WTC11 (cell line): ENCODE measurements around the gene TJP3.

Experiments used
- ATF1 ChIP-seq: sonication (generic); formaldehyde crosslinking; IDR thresholded peaks from 2 replicates; pipeline ENCODE4 v1.8.1; 2023; ENCODE audit warnings: mild to moderate bottlenecking, moderate library complexity, missing genetic modification reagents
- ATF3 ChIP-seq: sonication (generic); formaldehyde crosslinking; conservative IDR thresholded peaks from 2 replicates; pipeline ENCODE4 v1.8.1; 2022; ENCODE audit warnings: mild to moderate bottlenecking, missing genetic modification reagents
- CREM ChIP-seq: sonication (generic); formaldehyde crosslinking; IDR thresholded peaks from 2 replicates; pipeline ENCODE4 v1.8.1; 2022; ENCODE audit warnings: mild to moderate bottlenecking, missing genetic modification reagents, moderate library complexity
- ESRRA ChIP-seq: sonication (generic); formaldehyde crosslinking; IDR thresholded peaks from 2 replicates; pipeline ENCODE4 v1.8.1; 2022; ENCODE audit warnings: mild to moderate bottlenecking, missing genetic modification reagents, borderline replicate concordance
- HMGXB4 ChIP-seq: sonication (generic); formaldehyde crosslinking; IDR thresholded peaks from 2 replicates; pipeline ENCODE4 v1.8.1; 2023; ENCODE audit warnings: mild to moderate bottlenecking, moderate library complexity, missing genetic modification reagents
- IRF1 ChIP-seq: sonication (generic); formaldehyde crosslinking; IDR thresholded peaks from 2 replicates; pipeline ENCODE4 v1.8.0; 2023; ENCODE audit warnings: missing genetic modification reagents
- MXD4 ChIP-seq: fragments of 250-450 bp; sonication (Bioruptor Pico); IDR thresholded peaks from 2 replicates; pipeline ENCODE4 v1.8.0; 2021; ENCODE audit warnings: mild to moderate bottlenecking, moderate library complexity, borderline replicate concordance
- TF ChIP-seq, protein P1 (sequence below): fragments of 200-600 bp; IDR thresholded peaks from 2 replicates; pipeline ENCODE4 v1.8.0; 2022; ENCODE audit warnings: antibody characterized with exemption
- TF ChIP-seq, protein P2 (sequence below): sonication (generic); formaldehyde crosslinking; IDR thresholded peaks from 2 replicates; pipeline ENCODE4 v1.8.1; 2023; ENCODE audit warnings: mild to moderate bottlenecking, missing genetic modification reagents, moderate library complexity

DNA sequence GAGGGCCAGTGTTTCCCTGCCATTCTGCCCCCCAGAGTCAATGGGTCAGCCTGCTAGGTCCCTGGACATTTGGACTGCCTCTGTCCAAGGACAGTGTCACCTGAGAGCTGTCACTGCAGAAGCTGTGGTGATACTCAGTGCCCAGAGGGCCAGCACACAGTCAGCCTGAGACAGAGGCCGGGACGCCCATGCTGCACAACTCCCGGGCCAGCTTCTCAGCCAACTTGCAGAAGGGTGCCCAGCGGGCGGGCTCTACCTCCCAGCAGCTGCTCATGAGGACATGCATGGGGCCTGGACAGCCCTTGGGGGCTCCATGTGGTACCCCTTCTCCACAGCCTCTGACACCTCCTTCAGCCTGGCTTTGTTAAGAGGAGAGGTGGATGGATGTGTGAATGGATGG, 67.6 kb downstream of the TJP3 start:
- TF ChIP-seq, protein P1, sequence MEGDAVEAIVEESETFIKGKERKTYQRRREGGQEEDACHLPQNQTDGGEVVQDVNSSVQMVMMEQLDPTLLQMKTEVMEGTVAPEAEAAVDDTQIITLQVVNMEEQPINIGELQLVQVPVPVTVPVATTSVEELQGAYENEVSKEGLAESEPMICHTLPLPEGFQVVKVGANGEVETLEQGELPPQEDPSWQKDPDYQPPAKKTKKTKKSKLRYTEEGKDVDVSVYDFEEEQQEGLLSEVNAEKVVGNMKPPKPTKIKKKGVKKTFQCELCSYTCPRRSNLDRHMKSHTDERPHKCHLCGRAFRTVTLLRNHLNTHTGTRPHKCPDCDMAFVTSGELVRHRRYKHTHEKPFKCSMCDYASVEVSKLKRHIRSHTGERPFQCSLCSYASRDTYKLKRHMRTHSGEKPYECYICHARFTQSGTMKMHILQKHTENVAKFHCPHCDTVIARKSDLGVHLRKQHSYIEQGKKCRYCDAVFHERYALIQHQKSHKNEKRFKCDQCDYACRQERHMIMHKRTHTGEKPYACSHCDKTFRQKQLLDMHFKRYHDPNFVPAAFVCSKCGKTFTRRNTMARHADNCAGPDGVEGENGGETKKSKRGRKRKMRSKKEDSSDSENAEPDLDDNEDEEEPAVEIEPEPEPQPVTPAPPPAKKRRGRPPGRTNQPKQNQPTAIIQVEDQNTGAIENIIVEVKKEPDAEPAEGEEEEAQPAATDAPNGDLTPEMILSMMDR: no peak
- TF ChIP-seq CREM (CRISPR knock-in tag) (no peak), HMGXB4 (CRISPR knock-in tag) (no peak), IRF1 (CRISPR knock-in tag) (no peak), MXD4 (no peak), ESRRA (CRISPR knock-in tag) (no peak), ATF3 (CRISPR knock-in tag) (no peak), ATF1 (CRISPR knock-in tag) (no peak)
- TF ChIP-seq, protein P2, sequence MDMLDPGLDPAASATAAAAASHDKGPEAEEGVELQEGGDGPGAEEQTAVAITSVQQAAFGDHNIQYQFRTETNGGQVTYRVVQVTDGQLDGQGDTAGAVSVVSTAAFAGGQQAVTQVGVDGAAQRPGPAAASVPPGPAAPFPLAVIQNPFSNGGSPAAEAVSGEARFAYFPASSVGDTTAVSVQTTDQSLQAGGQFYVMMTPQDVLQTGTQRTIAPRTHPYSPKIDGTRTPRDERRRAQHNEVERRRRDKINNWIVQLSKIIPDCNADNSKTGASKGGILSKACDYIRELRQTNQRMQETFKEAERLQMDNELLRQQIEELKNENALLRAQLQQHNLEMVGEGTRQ (CRISPR knock-in tag): no peak
